Heart right ventricle (tissue), 16 donors: Measurements from ENCODE around the gene NAT8L. TPM values are rescaled to one million over a fixed set of nuclear protein-coding genes. Genes with fewer than 3 reads are reported as not detected.

Experiments used
- ATAC-seq, 8 donors: fragments of 200-7000 bp; cut with Tn5 transposase; one replicate each; pipeline ENCODE4 v1.9.1; 2020; ENCODE audit warnings: mild to moderate bottlenecking in 8 of 8, moderate library complexity in 8 of 8, moderate number of reproducible peaks in 1 of 8
- DNase-seq, 2 donors: peaks; one replicate each; pipeline ENCODE4 v3.0.0-alpha.2; 2020
- H3K27ac ChIP-seq, 10 donors: fragments of 200-600 bp; sonication (generic) in 2 of 10; one replicate each; pipeline versions ENCODE4 v1.5.0 to v1.8.0; 2020 to 2022; ENCODE audit warnings: mild to moderate bottlenecking in 3 of 10
- H3K27me3 ChIP-seq, 7 donors: fragments of 200-600 bp; one replicate each; pipeline ENCODE4 v1.8.0; 2021 to 2022; ENCODE audit warnings: mild to moderate bottlenecking in 2 of 7
- H3K36me3 ChIP-seq, 9 donors: fragments of 200-600 bp; sonication (generic) in 1 of 9; one replicate each; pipeline versions ENCODE4 v1.5.0 to v1.8.0; 2020 to 2022; ENCODE audit warnings: mild to moderate bottlenecking in 2 of 9
- H3K4me1 ChIP-seq, 9 donors: fragments of 200-600 bp; sonication (generic) in 1 of 9; one replicate each; pipeline versions ENCODE4 v1.5.0 to v1.8.0; 2020 to 2022; ENCODE audit warnings: mild to moderate bottlenecking in 4 of 9
- H3K4me3 ChIP-seq, 10 donors: fragments of 200-600 bp; sonication (generic) in 2 of 10; one replicate each; pipeline versions ENCODE4 v1.5.0 to v1.8.0; 2020 to 2022; ENCODE audit warnings: mild to moderate bottlenecking in 7 of 10, moderate library complexity in 2 of 10
- H3K9me3 ChIP-seq, 11 donors: fragments of 200-600 bp in 10 of 11; sonication (generic) in 2 of 11; one replicate each; pipeline versions ENCODE4 v1.5.0 to v1.8.0; 2013 to 2022; ENCODE audit warnings: mild to moderate bottlenecking in 2 of 11, control low read depth in 1 of 11, moderate library complexity in 1 of 11
- CTCF ChIP-seq, 9 donors: fragments of 200-600 bp; sonication (generic) in 2 of 9; IDR thresholded peaks; one replicate each; pipeline versions ENCODE4 v1.5.0 to v1.8.0; 2021 to 2022; ENCODE audit warnings: antibody characterized with exemption in 9 of 9, mild to moderate bottlenecking in 5 of 9, moderate library complexity in 1 of 9
- WGBS, 2 donors: extraction: QIAGEN DNeasy Blood & Tissue Kit; methylation state at CpG; one replicate each; pipeline ENCODE4 v1.1.7; 2013; ENCODE audit warnings: inconsistent platforms in 1 of 2; 5-methylcytosine and 5-hydroxymethylcytosine counted together
- intact Hi-C, 10 donors: fragments of 100-400 bp; cut with DNase I; formaldehyde crosslinking; loops; one replicate each; pipeline versions ENCODE4 v1.11.1 to v1.14.2; 2022
- polyA plus RNA-seq, 2 donors: library from polyadenylated mRNA; stranded (reverse); fragments of 200-250 nt; gene quantifications; one replicate each; pipeline ENCODE4 v1.2.3, GENCODE V29; 2013
- total RNA-seq, 10 donors: library from RNA; stranded (reverse); fragmentation: NEBNext Ultra II Directional in 3 of 10; extraction: Animal tissue kit (Norgen Biotek cat#: 25700) in 3 of 10; gene quantifications; one replicate each; pipeline versions ENCODE4 v1.2.1 to v1.2.4, GENCODE V29; 2021 to 2023
- donor health status: Arrhythmogenic right ventricular cardiomyopathy.
- donor health status: ischemic (EF 13 %, LVEDD 7.1; RV severe dilation, severe dysfunction).
- donor health status: healthy with polysubstance abuse.
- donor health status: DM: no; HTN: yes; CAD: no.
- donor health status: DM: no; HTN: no; CAD: no.
- donor health status: ischemic (EF 25% LVEDD 6.9; RV normal size, moderate dysfunction).
- donor health status: ischemic (EF 25% LVEDD 5.7; RV mildly dilated, moderate dysfunction).
- donor health status: healthy.
- donor health status: DM: yes; HTN: yes; CAD: no.
- donor health status: Ischemic cardiomyopathy.
- donor health status: ischemic (EF 35%, LVEDD 5.7; RV mildly dilated, moderate dysfunction).
- donor health status: nonischemic (EF 11% LVEDD 7.7; RV severe dilation, severe dysfunction).
- donor health status: DM: yes; HTN: yes; CAD: no.
- donor health status: PGD.
- donor health status: ischemic (EF 29% LVEDD 5.4; RV normal size, mild dysfunction).
- donor health status: nonischemic (EF 23%, LVEDD 6.1; RV moderate dilation, normal function).

NAT8L gene
- total and polyA plus RNA-seq, 12 donors = 0.12 to 1.4 (median 0.37) TPM

DNA sequence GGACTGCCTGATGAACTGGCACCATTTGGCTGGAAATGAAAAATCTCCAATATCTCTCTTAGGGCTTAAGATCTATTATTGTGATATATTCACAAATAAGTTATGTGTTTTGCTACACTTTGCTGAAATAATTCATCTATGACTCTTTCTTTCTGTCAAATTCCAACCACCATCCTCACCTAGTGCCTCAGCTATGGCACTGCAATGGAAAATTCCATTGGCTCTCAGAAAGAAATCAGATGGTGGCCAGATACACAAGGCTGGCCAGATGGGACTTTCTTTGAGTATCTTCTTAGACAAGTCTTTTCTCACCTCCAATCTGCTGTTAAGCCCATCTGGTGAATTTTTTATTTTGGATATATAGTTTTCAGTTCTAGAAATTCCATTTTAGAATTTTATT, 28.0 kb downstream of the NAT8L start:
- peaks cover 0 to 5% (median 0%) of the 10 kb centered on the region in 7 donors for H3K27me3 ChIP-seq
- no peak for TF ChIP-seq CTCF (IDR thresholded peaks at IDR 0.05)
- ATAC-seq = no peak

DNA sequence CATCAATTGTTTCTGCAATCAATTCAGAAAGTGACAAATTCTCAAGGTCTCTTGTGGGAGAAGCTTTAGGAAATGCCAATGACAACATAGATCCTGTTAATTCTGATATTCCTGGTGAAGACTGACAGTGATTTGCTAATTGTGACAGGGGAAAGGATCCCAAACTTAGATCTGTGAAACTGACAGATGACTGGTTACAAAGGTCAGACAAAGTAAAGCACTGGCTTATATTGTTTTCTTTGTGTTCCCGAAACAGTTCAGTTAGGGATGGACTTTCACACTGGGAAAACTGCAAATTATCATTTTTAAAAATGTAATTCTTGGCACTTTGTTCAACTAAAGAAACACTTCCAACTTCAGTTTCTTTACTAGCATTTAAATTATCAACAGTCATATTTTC, 30.1 kb downstream of the NAT8L start:
- no peak for ATAC-seq
- 48 to 59% methylated on average over 1 of the region's 1 CpG for WGBS, 2 donors

More for the DNA sequence above, 28.0 kb downstream of the NAT8L start:
- Histone ChIP-seq H3K27ac (no peak overlapping the region), H3K36me3 (no peaks in the 10 kb centered on the region), H3K4me3 (no peak overlapping the region), H3K9me3 (peaks cover 0 to 13% (median 0%) of the 10 kb centered on the region in 11 donors), H3K4me1 (no peaks in the 10 kb centered on the region)
- intact Hi-C loops = no loop called here
- DNase-seq = no peak

GRCh38 chr4:2090642-2091041, 31.5 kb downstream of the NAT8L start:
- H3K9me3 ChIP-seq = peaks cover 0 to 15% (median 0%) of the 10 kb centered on the region in 11 donors
- no peaks in the 10 kb centered on the region for H3K36me3 ChIP-seq
- 59% methylated on average over 1 of the region's 1 CpG for WGBS, 2 donors
- ATAC-seq (no peak), DNase-seq (no peak)
- no peak overlapping the region for H3K4me3 ChIP-seq
- H3K4me1 ChIP-seq = no peaks in the 10 kb centered on the region
- no peak for TF ChIP-seq CTCF (IDR thresholded peaks at IDR 0.05)
- intact Hi-C loops = no loop called here
- peaks cover 0 to 5% (median 0%) of the 10 kb centered on the region in 7 donors for H3K27me3 ChIP-seq
- no peak overlapping the region for H3K27ac ChIP-seq

More for the DNA sequence above, 30.1 kb downstream of the NAT8L start:
- H3K27ac ChIP-seq = no peak overlapping the region
- no peak overlapping the region for H3K4me3 ChIP-seq
- no peaks in the 10 kb centered on the region for H3K36me3 ChIP-seq
- H3K4me1 ChIP-seq = no peaks in the 10 kb centered on the region
- DNase-seq = no peak
- TF ChIP-seq CTCF (IDR thresholded peaks at IDR 0.05) = no peak
- peaks cover 0 to 13% (median 0%) of the 10 kb centered on the region in 11 donors for H3K9me3 ChIP-seq
- peaks cover 0 to 5% (median 0%) of the 10 kb centered on the region in 7 donors for H3K27me3 ChIP-seq
- intact Hi-C loops = no loop called here

DNA sequence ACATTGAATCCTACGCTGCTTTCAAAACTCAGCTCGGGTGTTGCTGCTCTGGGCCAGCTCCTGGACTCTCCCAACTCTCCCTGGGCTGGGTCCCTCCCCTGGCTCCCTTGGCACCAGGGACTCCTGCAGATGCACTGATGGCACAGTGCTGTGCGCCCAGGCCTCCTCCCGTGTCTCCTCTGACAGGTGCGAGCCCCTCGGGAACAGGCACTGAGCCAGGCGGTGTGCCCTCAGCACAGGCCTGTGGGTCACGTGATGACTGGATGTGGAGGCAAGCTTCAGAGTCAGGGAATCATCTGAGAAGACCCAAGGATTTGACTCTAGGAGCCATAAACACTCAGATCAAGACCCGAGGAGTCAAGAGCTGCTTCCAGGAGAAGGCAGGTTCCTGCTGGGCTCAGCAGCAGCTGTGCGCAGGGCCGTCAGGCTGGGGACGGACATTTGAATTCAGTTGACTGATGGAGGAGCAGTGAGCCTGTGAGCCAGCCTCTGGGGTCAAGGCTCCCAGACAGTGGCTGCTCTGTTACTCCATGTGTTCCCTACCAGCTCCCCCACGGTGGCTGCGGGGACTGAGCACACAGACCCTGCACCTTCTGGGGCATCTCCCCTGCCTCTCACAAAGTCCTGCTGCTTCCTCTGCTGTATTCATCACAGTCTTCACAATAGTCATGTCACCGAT, 33.0 kb downstream of the NAT8L start:
- intact Hi-C loops = no loop called here
- no peak for ATAC-seq
- peaks cover 0 to 24% (median 4%) of the 10 kb centered on the region in 11 donors for H3K9me3 ChIP-seq
- 90 to 93% methylated on average over 15 of the region's 15 CpGs for WGBS, 2 donors
- H3K4me3 ChIP-seq = no peak overlapping the region
- no peak for DNase-seq
- no peak overlapping the region for H3K27ac ChIP-seq
- TF ChIP-seq CTCF (IDR thresholded peaks at IDR 0.05) = no peak
- no peaks in the 10 kb centered on the region for H3K4me1 ChIP-seq
- no peaks in the 10 kb centered on the region for H3K36me3 ChIP-seq
- H3K27me3 ChIP-seq = peaks cover 0 to 5% (median 0%) of the 10 kb centered on the region in 7 donors
